EL (cell line): ENCODE results near the gene CACTIN.
"Not testable (repeated sequence)": the region's sequence is repeated elsewhere in the genome, so short reads cannot be mapped to it uniquely, and the experiment has no call there.

Experiments
- DNase-seq: peaks from one replicate; pipeline ENCODE4 v3.0.0-alpha.2; 2016

Gene CACTIN

GRCh38 chr19:3626473-3627350, at the start of gene CACTIN:
TSS of gene CACTIN (minus strand) at chr19:3626790. CDS start at chr19:3626762, 28 bp downstream.
- peak; percentile 98 for DNase-seq

DNA sequence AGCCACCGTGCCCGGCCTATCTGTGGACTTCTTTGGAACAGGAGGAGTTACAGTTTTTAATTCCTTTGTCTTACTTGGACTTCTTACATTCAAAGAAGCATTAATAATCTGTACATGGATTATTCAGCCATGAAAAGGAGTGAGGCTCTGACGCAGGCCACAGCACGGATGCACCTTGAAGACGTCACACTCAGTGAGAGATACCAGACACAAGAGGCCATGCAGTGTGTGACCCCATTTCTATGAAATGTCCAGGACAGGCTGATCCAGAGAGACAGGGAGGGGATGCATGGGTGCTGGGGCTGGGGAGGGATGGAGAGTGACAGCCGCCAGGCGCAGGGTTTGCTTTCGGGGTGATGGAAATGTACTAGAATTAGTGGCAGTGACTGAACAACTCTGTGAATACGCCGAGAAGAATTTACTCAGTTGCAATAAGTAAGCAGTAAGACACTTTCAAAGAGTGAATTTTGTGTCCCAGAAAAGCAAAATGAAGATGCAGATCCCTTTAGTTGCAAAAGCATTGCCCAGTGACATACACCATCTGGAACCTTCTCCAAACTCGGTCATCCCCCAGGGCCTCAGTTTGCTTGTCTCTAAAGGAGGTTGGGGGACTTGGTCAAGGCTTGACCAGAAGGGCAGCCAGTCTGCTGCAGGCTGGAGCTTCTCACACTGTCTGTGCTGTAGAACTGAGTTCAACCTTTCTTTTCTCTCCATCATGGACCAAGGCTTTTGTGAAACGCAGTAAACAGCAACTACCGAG, 48.4 kb upstream of the CACTIN start:
- DNase-seq = no peak

GRCh38 chr19:3673506-3674439, 47.2 kb upstream of the CACTIN start:
- DNase-seq = no peak

DNA sequence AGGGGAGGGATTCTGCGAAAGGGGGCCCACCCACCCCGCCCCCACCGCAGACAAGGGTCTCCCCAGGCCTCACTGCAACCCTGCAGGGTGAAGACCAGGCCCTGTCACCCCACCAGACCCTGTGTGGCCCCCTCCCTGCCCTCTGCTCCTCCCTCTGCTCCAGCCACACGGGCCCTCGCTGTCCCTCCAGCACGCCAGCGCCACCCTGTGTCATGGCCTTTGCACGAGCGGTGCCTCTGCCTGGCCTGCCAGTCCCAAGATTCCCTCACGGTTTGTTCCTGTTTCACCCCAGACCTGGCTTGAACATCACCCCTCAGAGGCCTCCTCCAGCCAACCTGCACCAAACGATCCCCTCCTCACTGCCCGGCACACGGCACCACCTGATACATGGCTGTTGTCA, 46.4 kb upstream of the CACTIN start:
- DNase-seq = no peak

DNA sequence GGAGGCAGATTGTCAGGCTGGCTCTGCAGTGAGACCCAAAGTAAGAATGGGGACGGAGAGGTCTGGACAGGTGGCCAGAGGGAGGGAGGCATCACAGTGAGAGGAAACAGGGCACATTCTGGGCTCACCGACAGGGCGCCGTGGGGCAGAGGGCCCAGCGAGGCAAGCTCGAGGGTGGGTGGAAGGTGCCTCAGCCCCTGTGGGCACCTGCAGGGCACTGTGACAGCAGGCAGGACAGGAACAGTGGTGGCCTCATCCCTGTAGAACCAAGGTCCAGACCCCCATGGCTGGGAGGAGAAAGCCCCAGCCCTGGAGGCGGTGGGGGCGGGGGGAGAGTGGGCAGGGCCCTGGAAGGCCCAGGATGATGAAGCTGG, 46.0 kb upstream of the CACTIN start:
- no peak for DNase-seq

DNA sequence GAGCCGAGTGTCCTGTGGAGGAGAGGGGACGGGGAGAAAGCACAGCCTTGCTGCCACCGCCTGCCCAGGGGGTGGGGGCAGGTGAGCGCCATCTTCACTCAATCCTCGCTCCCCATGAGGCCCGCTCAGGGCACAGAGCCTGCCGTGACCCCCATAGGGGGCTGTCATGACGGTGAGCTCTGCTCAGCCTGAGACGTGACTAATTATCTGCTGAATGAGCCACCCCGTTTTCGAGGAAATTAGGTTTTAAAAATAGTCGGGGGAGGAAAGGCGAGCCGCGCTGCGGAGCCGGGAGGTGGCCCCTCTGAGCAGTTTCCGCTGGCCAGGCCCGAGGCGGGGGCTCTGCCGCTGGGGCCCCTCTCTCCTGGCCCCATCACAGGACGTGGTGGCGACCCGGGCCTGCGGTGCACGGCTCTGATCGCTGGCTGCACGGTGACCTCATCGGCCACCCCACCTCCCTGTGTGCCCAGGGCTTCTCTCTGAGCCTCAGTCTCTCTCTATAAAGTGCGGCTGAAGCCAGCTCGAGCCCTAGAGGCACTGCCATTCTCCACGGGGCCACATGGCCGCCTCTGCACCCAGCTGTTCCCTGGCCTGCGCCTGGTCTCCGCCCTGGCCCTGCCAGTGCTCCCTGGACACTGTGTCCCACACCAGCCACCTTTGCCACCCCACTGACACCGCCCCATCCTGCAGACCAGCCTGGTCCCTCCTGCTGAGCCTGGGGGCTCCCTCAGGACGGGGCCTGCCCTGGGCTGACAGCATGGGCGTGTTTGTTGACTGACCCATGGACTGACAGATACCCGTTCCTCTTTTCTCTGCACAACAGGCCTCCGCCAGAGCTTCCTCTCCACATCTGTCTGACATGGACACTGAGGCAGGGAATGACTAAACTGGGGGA, 45.3 kb upstream of the CACTIN start:
- DNase-seq = peak; percentile 53

GRCh38 chr19:3670796-3671679, 44.4 kb upstream of the CACTIN start:
- peak; percentile 77 for DNase-seq

GRCh38 chr19:3669947-3670795, 43.6 kb upstream of the CACTIN start:
- peak; percentile 95 for DNase-seq

DNA sequence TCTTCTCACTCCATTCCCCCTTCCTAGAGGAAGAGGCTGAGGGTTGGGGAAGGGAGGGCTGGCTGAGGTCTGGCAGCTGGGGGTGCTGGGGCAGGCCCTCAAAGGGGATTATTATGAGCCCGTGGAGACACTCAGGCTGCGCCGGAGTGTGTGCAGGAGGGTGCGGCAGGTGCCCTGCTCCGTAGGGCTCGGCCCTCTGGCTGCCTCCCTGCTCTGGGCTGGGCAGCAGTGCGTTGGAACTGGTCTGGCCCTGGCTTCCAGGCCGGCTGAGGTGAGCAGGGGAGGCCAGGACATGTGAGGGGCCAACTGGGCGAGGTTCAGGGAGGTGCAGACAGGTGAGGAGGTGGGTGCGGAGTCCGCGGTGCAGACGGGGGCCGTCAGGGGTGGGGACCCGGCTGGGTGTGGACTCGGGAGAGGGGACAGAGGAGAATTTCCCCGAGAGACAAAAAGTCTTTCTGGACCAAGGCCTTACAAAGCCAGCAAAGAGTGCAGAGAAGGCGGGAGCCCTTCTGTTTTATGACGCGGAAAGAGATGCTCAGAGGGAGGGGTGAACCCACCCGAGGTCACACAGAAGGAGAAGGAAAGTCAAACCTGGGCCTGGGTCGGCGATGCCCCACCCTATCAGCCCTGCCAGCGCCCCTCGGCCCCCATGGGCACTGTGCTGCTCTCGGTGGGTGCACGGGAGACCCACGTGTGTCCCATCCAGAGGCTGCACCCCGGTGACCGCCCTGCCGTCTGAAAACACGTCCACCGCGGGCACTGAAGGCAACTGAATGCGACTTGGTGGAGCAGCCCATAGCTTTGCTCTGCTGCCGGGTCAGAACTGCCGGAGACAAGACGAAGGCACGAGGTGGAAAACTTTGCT, 42.7 kb upstream of the CACTIN start:
- no peak for DNase-seq

DNA sequence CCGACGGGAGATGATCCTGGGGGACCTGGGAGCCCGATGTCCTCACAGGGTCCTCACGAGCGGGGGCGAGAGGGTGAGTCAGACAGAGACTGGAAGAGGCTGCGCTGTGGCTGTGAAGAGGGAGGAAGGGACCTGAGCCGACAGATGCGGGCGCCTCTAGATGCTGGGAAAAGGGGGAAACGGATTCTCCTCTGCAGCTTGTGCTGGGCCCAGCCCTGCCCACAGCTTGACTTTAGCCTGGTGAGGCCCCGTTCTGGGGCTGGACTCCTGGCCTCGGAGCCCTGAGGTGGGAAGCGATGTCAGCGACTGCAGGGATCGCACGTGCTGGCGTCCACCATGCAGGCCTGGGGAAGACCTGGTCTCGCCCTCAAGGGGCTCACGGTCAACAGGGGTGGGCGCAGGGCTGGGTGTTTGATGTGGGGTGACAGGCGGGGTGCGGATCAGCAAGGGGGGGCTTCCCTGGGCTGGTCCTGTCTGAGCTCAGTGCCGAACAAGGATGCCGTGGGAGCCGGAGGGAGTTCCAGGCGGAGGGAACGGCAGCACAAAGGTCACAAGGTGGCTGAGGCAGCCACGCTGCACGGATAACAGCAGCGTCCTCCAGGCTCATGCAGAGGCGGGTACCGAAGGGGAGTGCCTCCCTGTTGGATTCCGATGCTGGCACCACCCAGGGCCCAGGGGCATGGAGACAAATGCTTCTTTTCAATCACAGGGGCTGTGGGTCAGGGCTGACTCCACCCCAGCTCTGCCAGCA, 41.9 kb upstream of the CACTIN start:
- no peak for DNase-seq

GRCh38 chr19:3667766-3668165, 41.2 kb upstream of the CACTIN start:
- DNase-seq = no peak

DNA sequence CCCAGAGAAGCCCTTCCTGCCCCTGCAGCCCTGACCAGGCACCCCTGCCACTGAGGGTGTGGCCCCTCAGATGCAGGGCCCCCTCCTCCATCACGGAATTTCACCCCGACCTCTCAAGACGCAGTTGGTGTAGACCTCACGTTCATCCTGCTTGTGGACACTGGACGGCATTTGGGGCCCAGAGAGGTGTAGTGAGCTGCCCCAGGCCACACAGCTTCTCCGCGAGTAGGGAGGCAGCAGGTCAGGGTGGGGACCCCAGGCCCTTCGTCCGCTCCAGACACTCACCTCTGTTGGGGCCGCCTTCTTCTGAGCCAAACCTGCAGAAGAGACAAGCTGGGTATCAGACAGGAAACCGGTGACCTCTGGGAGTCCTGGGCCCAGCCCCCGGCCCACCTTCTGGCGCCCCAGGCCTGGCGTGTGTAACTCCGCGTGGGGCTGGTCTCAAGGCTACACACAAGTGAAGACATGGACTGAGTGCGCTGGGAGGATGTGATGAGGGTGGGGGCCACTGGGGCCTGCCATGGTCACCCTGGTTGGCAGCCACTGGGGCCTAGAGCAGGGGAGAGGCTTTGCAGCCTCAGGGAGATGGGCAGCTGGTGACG, 40.5 kb upstream of the CACTIN start:
- no peak for DNase-seq

- not testable (repeated sequence) for DNase-seq
These were observed 39.9 kb upstream of the CACTIN start for GRCh38 chr19:3666545-3666856.

DNA sequence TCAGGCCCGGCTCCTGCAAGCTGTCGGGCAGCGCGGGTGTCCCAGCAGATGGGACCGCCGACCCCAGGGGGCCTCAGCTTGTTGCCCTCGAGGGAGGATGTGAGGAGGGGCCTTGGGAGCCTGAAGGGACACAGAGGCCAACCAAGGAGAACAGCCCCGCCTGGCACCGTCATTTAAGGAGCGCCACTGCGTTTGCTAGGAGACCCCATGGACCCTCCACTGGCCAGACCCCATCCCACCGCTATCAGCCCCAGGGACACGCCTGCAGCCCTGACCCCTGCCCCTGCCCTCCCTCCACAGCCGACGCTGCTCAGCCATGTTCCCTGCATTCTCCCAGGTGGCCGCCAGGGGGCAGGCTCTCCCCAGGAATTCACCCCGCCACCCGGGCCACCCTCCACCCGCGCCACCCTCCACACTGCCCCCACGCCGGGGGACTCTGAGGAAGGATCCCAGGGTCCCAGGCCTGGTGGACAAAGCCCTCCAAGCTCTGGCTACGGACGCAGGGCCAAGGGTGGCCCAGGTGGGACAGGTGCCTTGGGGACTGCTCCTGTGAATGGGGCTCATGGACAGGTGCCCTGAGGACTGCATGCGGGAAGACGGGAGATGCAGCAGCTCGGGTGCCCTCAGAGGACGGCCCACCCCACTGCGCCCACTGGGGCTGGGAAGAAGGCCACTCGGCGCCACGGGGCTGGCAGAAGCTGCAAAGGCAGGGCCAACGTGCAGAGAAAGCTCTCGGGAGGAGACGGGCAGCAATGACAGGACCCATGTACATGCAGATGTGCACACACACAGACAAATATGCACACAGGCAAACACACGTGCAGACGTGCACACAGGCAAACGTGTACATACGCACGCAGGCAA, 39.3 kb upstream of the CACTIN start:
- DNase-seq = peak; percentile 28

DNA sequence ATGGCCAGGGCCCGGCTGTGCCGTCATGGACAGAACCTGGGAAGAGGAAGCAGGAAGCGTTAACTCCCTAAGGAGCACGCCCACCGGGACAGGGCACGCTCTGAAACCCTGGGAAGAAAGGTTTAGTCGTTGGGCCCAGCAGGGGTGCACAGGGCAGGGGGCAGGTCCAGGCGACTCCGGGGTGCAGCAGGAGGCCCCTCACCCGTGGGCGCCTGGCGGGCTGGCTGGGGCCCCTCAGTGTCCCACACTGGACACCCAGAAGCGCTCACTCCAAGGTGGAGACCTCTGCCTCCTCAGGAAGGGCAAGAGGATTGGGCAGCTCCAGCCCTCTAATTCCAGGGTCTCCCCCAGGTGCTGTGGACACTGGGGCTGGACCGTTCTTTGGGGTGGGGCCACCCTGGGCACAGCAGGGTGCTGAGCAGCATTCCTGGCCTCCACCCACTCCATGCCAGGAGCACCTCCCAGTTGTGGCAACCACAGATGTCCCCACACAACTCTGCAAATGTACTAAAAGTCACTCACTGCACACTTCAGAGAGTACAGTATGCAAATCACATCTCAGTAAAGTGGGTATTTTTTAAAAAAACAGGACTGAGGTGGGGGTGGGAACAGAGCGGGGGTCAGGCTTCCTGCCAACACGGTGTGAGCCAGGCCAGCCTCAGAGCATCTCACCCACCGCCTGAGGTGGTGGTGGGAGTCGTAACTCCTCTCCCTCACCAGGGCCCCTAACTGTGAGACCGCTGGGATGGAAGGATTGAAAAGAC, 38.5 kb upstream of the CACTIN start:
- no peak for DNase-seq

GRCh38 chr19:3663838-3664237, 37.2 kb upstream of the CACTIN start:
- DNase-seq = no peak
